BJ (cell line): ENCODE data around the gene MEIOSIN. TPM values are rescaled to one million over a fixed set of nuclear protein-coding genes. Genes with fewer than 3 reads are reported as not detected.

Source experiments
- CTCF ChIA-PET: fragments of 350-600 bp; formaldehyde crosslinking; extraction: SDS; loops from one replicate; lab custom pipeline; 2021; ENCODE audit warnings: antibody characterized with exemption, inconsistent platforms; lab: Yijun Ruan, JAX
- POLR2A ChIA-PET: fragments of 300-600 bp; sonication (Branson Sonifier 250); formaldehyde crosslinking; extraction: SDS; loops from one replicate; lab custom pipeline; 2021; ENCODE audit warnings: antibody characterized with exemption; lab: Charles Lee
- DNase-seq: peaks from one replicate; pipeline ENCODE4 v3.0.0-alpha.2; 2011; ENCODE audit warnings: low read depth
- H3K27me3 ChIP-seq: 2 replicates; pipeline ENCODE4 v1.6.0; 2011; ENCODE audit warnings: low read length; ENCODE audit not compliant: control insufficient read depth, insufficient read depth
- H3K36me3 ChIP-seq: 2 replicates; pipeline ENCODE4 v1.5.1; 2011; ENCODE audit warnings: low read length; ENCODE audit not compliant: control insufficient read depth, insufficient read depth
- H3K4me3 ChIP-seq: 2 replicates; pipeline ENCODE4 v1.5.1; 2011; ENCODE audit warnings: low read depth, mild to moderate bottlenecking, control low read depth, low read length
- polyA plus RNA-seq: library from polyadenylated mRNA; depleted of rRNA; stranded (reverse); fragments of >200 nt; gene quantifications from 2 replicates; pipeline ENCODE4 v1.2.3, GENCODE V29; 2011
- TF ChIP-seq, protein P1 (sequence below): IDR thresholded peaks from 2 replicates; pipeline ENCODE4 v1.5.1; 2011; ENCODE audit warnings: low read depth, mild to moderate bottlenecking, control low read depth, inconsistent platforms, low read length, moderate library complexity; ENCODE audit not compliant: insufficient read depth

MEIOSIN gene
- polyA plus RNA-seq, 1 experiment: not detected

- Histone ChIP-seq H3K27me3 (no peaks in the 10 kb centered on the region), H3K4me3 (peak overlapping the region; percentile 97), H3K36me3 (no peaks in the 10 kb centered on the region)
- TF ChIP-seq, protein P1, sequence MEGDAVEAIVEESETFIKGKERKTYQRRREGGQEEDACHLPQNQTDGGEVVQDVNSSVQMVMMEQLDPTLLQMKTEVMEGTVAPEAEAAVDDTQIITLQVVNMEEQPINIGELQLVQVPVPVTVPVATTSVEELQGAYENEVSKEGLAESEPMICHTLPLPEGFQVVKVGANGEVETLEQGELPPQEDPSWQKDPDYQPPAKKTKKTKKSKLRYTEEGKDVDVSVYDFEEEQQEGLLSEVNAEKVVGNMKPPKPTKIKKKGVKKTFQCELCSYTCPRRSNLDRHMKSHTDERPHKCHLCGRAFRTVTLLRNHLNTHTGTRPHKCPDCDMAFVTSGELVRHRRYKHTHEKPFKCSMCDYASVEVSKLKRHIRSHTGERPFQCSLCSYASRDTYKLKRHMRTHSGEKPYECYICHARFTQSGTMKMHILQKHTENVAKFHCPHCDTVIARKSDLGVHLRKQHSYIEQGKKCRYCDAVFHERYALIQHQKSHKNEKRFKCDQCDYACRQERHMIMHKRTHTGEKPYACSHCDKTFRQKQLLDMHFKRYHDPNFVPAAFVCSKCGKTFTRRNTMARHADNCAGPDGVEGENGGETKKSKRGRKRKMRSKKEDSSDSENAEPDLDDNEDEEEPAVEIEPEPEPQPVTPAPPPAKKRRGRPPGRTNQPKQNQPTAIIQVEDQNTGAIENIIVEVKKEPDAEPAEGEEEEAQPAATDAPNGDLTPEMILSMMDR: no peak
- ChIA-PET POLR2A (no interaction called here), CTCF (interaction anchor here (0.8 to 2.0 kb wide), 7 partner anchors 11 to 85 kb away, joined by 3 to 6 read pairs (median 4); partner anchors contain the start of genes QPCTL and RSPH6A)
- DNase-seq: no peak
Measured at GRCh38 chr19:45729800-45730290, 3.4 kb upstream of the MEIOSIN start.

- peak; percentile 94 for DNase-seq
Measured at GRCh38 chr19:45730368-45731288, 2.6 kb upstream of the MEIOSIN start, which contains the start of gene FBXO46. Gene FBXO46 (minus strand): TSS chr19:45730896. CDS start chr19:45713495, 17,401 bp downstream.

GRCh38 chr19:45739498-45740439 lies 6.5 kb downstream of the MEIOSIN start:
- TF ChIP-seq, protein P1: no peak
- CTCF ChIA-PET: interaction anchor here (1.0 to 1.2 kb wide), 2 partner anchors 18 to 47 kb away, joined by 3 read pairs; partner anchors contain the start of gene QPCTL
- no peak for DNase-seq
- Histone ChIP-seq H3K27me3 (no peaks in the 10 kb centered on the region), H3K4me3 (no peak overlapping the region), H3K36me3 (no peaks in the 10 kb centered on the region)
- POLR2A ChIA-PET: interaction anchor here (0.5 to 0.6 kb wide), 2 partner anchors 28 to 69 kb away, joined by 4 to 5 read pairs; no protein-coding TSS in a partner anchor

More at GRCh38 chr19:45730368-45731288, 2.6 kb upstream of the MEIOSIN start, which contains the start of gene FBXO46:
- peak within 1 kb of the TSS; percentile 97 for H3K4me3 ChIP-seq
- TF ChIP-seq, protein P1: peak; percentile 36
- H3K27me3 ChIP-seq: no peaks in the 10 kb centered on the region
- H3K36me3 ChIP-seq: no peaks in the 10 kb centered on the region
- CTCF ChIA-PET: interaction anchor here (0.6 to 2.0 kb wide), 7 partner anchors 11 to 68 kb away, joined by 3 to 6 read pairs (median 4); partner anchors contain the start of gene QPCTL
- POLR2A ChIA-PET: interaction anchor here (0.7 kb wide), 1 partner anchor 1144 kb away, joined by 9 read pairs; no protein-coding TSS in a partner anchor

DNA sequence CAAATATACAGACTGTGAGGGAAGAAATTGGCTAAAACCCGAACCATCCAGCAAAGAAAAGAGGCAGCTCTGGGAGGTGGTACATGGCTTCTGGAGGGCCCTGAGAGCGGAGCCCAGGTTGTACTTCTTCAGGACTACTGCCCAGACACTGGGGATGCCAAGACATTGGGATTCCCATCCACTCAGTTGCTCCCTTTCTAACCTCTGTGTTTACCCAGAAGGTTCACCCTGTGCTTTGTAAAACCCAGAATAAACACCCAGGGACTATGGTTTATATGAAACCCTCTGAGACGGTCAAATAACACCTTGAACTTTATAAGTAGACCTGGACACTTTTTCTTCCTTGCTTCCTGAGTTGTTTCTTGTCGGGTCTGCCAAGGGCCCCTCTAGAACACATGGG lies 9.7 kb downstream of the MEIOSIN start:
- CTCF ChIA-PET: interaction anchor here (0.6 kb wide), 1 partner anchor 56 kb away, joined by 3 read pairs; no protein-coding TSS in a partner anchor
- no peak overlapping the region for H3K4me3 ChIP-seq
- no peak for DNase-seq
- H3K36me3 ChIP-seq: no peaks in the 10 kb centered on the region
- H3K27me3 ChIP-seq: no peaks in the 10 kb centered on the region
- TF ChIP-seq, protein P1: no peak
- POLR2A ChIA-PET: no interaction called here
